Upper lobe of right lung (tissue), 1 donor: Measurements from ENCODE around the gene ZNF415. TPM values are rescaled to one million over a fixed set of nuclear protein-coding genes. Genes with fewer than 3 reads are reported as not detected.
"Not testable (repeated sequence)": the region's sequence is repeated elsewhere in the genome, so short reads cannot be mapped to it uniquely, and the experiment has no call there.

ENCODE experiments used
- ATAC-seq: fragments of 200-7000 bp; cut with Tn5 transposase; one replicate; pipeline ENCODE4 v1.9.1; 2020; ENCODE audit warnings: mild to moderate bottlenecking, moderate library complexity
- DNase-seq: peaks from one replicate; pipeline ENCODE4 v3.0.0-alpha.2; 2020
- H3K27ac ChIP-seq: fragments of 200-600 bp; one replicate; pipeline ENCODE4 v1.8.0; 2022
- H3K27me3 ChIP-seq: fragments of 200-600 bp; one replicate; pipeline ENCODE4 v1.8.0; 2022; ENCODE audit warnings: mild to moderate bottlenecking
- H3K36me3 ChIP-seq: fragments of 200-600 bp; one replicate; pipeline ENCODE4 v1.8.0; 2022
- H3K4me1 ChIP-seq: fragments of 200-600 bp; one replicate; pipeline ENCODE4 v1.8.0; 2022
- H3K4me3 ChIP-seq: fragments of 200-600 bp; one replicate; pipeline ENCODE4 v1.8.0; 2022; ENCODE audit warnings: mild to moderate bottlenecking
- H3K9me3 ChIP-seq: fragments of 200-600 bp; one replicate; pipeline ENCODE4 v1.8.0; 2022
- CTCF ChIP-seq: fragments of 200-600 bp; IDR thresholded peaks from one replicate; pipeline ENCODE4 v1.8.0; 2022; ENCODE audit warnings: antibody characterized with exemption
- intact Hi-C: fragments of 100-400 bp; cut with DNase I; formaldehyde crosslinking; loops from one replicate; pipeline ENCODE4 v1.11.0; 2022
- total RNA-seq: library from RNA; stranded (reverse); fragmentation: NEBNext Ultra II Directional; extraction: Animal tissue kit (Norgen Biotek cat#: 25700); gene quantifications from one replicate; pipeline ENCODE4 v1.2.1, GENCODE V29; 2021
- donor health status: DM: no; HTN: yes; CAD: no; lungs with severe emphysema.

ZNF415 gene
- total RNA-seq, 1 donor from 2014 or later, result 7.0 TPM

DNA sequence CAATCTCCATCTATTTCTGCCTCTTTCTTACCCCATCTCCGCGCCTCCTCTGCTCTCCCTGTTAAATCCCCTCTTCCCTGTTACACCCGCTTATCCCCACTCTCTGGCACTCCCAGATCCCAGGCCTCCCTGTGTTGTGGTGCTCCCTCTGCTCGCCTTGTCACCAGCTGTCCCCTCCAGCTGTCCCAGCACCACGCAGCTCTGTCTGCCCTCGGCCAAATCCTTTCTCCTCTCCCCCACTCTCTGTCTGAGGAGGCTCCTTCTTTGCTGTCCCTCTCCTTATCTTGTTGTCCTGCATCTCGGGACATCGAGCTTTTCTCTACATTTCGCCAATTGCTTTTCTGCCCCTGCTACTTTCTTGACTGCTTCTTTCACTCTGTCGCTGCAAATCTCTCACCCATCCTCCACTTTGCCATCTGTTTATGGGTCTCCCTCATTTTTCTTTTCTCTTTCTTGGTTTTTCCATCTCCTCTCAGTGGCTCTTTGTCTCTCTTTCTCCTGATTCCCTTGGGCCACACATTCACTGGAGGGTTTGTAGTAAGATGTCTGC lies 30.4 kb downstream of the ZNF415 start:
- H3K4me3 ChIP-seq, result peak overlapping the region; percentile 96
- peaks cover 9% of the 10 kb centered on the region for H3K36me3 ChIP-seq
- H3K9me3 ChIP-seq, result no peaks in the 10 kb centered on the region
- H3K4me1 ChIP-seq, result peaks cover 13% of the 10 kb centered on the region
- peak overlapping the region; percentile 93 for H3K27ac ChIP-seq
- TF ChIP-seq CTCF, result no peak
- DNase-seq (no peak), ATAC-seq (no peak)
- intact Hi-C loops, result no loop called here
- no peaks in the 10 kb centered on the region for H3K27me3 ChIP-seq

- intact Hi-C loops, result no loop called here
- peak overlapping the region; percentile 96 for H3K4me3 ChIP-seq
These were observed 31.2 kb downstream of the ZNF415 start for GRCh38 chr19:53101518-53101917.

GRCh38 chr19:53098570-53098969 lies 34.1 kb downstream of the ZNF415 start:
- H3K27ac ChIP-seq, H3K36me3 ChIP-seq, DNase-seq, H3K4me3 ChIP-seq, H3K9me3 ChIP-seq, ATAC-seq, intact Hi-C loops, H3K27me3 ChIP-seq: not testable (repeated sequence)
- peaks cover 13% of the 10 kb centered on the region for H3K4me1 ChIP-seq

More at GRCh38 chr19:53101518-53101917, 31.2 kb downstream of the ZNF415 start:
- no peaks in the 10 kb centered on the region for H3K27me3 ChIP-seq
- no peak overlapping the region for H3K27ac ChIP-seq
- H3K4me1 ChIP-seq, result peaks cover 13% of the 10 kb centered on the region
- H3K36me3 ChIP-seq, result peaks cover 9% of the 10 kb centered on the region
- H3K9me3 ChIP-seq, result no peaks in the 10 kb centered on the region
- DNase-seq (no peak), ATAC-seq (no peak)
- TF ChIP-seq CTCF, result no peak

GRCh38 chr19:53096982-53097690 lies 35.6 kb downstream of the ZNF415 start:
- H3K4me1 ChIP-seq, H3K27ac ChIP-seq, DNase-seq, H3K4me3 ChIP-seq, H3K9me3 ChIP-seq, ATAC-seq, H3K27me3 ChIP-seq, H3K36me3 ChIP-seq, intact Hi-C loops: not testable (repeated sequence)

GRCh38 chr19:53096579-53096978 lies 36.1 kb downstream of the ZNF415 start:
- H3K4me3 ChIP-seq, H3K4me1 ChIP-seq, H3K27me3 ChIP-seq, ATAC-seq, intact Hi-C loops, H3K9me3 ChIP-seq, DNase-seq, H3K27ac ChIP-seq: not testable (repeated sequence)
- peaks cover 11% of the 10 kb centered on the region for H3K36me3 ChIP-seq

DNA sequence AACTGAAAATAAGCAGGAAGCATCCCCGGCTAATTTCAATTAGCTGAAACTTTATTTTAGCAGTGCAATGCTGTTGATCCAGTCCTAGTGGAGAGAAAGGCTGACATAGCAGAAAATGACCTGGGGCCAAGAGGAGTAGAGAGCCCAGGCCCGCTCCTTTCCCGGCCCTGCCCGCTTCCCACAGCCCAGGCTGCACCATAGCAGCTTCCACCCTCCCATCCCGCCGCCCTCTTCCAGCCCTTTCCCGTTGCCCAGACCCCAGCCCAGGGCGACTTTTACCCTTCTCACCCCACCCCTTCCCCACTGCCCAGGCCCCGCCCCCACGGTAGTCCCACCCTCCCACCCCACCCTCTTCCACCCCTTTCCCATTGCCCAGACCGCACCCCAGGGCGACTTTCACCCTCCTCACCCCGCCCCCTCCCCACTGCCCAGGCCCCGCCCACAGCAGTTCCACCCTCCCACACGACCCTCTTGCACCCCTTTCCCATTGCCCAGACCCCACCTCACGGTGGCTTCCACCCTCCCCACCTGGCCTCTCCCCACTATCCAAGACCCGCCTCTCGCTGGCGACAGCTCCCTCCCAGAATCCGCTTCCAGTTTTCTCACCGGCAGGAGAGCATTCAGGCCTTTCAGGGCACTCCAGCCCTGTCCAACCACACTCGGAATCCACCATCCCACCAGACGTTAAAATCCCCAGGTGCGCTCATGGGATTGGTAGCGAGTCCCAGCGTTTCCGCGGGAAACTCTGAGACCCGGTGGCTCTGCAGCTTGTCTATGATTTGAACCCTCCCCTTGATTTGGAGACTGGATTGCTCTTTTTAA lies 37.7 kb downstream of the ZNF415 start:
- DNase-seq (no peak), ATAC-seq (peak; percentile 21)
- H3K4me3 ChIP-seq, result no peak overlapping the region
- no peak overlapping the region for H3K27ac ChIP-seq
- TF ChIP-seq CTCF, result no peak
- no peaks in the 10 kb centered on the region for H3K27me3 ChIP-seq
- intact Hi-C loops, result no loop called here
- H3K4me1 ChIP-seq, result no peaks in the 10 kb centered on the region
- no peaks in the 10 kb centered on the region for H3K9me3 ChIP-seq
- peaks cover 27% of the 10 kb centered on the region for H3K36me3 ChIP-seq

DNA sequence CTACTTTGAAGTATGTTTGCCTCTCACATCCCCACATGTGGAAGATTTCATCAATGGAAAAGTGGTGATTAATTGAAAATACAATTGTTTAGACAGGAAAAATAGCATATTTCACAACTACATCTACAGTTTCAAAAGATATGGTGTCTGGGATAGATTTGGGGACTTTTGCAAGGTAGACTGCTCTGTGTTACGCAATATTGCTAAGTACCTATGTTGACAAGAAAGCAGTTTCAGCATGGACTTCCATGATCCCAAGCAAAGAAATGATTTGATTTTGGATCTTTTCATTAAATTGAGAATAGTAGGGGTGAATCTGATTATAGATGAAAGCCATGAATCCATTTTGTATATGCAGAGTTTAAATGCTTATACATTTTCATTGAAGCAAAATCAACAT lies 40.0 kb downstream of the ZNF415 start:
- intact Hi-C loops, result no loop called here
- DNase-seq (no peak), ATAC-seq (no peak)
- Histone ChIP-seq H3K36me3 (peaks cover 37% of the 10 kb centered on the region), H3K27me3 (no peaks in the 10 kb centered on the region), H3K9me3 (no peaks in the 10 kb centered on the region), H3K4me3 (no peak overlapping the region), H3K27ac (no peak overlapping the region), H3K4me1 (no peaks in the 10 kb centered on the region)
- no peak for TF ChIP-seq CTCF
